NOMO-1 treated with DMSO at 0.1 percent for 48 hours (cell line): ENCODE measurements around the gene SETD3.

Source experiments
- DNase-seq: peaks from one replicate; lab custom pipeline; 2025; ENCODE audit not compliant: unreplicated experiment; lab: John Stamatoyannopoulos, UW

SETD3 gene

GRCh38 chr14:99426265-99426664 lies 54.4 kb downstream of the SETD3 start:
- no peak for DNase-seq

- DNase-seq = no peak
Measured at GRCh38 chr14:99425272-99425681, 55.4 kb downstream of the SETD3 start.

GRCh38 chr14:99424306-99424877 lies 56.3 kb downstream of the SETD3 start:
- no peak for DNase-seq

GRCh38 chr14:99423434-99423833 lies 57.2 kb downstream of the SETD3 start:
- no peak for DNase-seq

GRCh38 chr14:99422228-99423010 lies 58.2 kb downstream of the SETD3 start:
- no peak for DNase-seq

GRCh38 chr14:99420711-99421110 lies 59.9 kb downstream of the SETD3 start:
- no peak for DNase-seq

GRCh38 chr14:99419905-99420304 lies 60.8 kb downstream of the SETD3 start:
- DNase-seq = no peak

- DNase-seq = no peak
Measured at GRCh38 chr14:99418242-99418641, 62.4 kb downstream of the SETD3 start.

GRCh38 chr14:99416909-99417308 lies 63.8 kb downstream of the SETD3 start:
- DNase-seq = no peak

GRCh38 chr14:99415496-99416281 lies 65.0 kb downstream of the SETD3 start:
- DNase-seq = peak; percentile 77

GRCh38 chr14:99413911-99414310 lies 66.7 kb downstream of the SETD3 start:
- no peak for DNase-seq

GRCh38 chr14:99413172-99413571 lies 67.5 kb downstream of the SETD3 start:
- DNase-seq = no peak

GRCh38 chr14:99412117-99413061 lies 68.3 kb downstream of the SETD3 start:
- no peak for DNase-seq

GRCh38 chr14:99410019-99410418 lies 70.6 kb downstream of the SETD3 start:
- DNase-seq = no peak

- DNase-seq = no peak
Measured at GRCh38 chr14:99408971-99409289, 71.7 kb downstream of the SETD3 start.

- no peak for DNase-seq
Measured at GRCh38 chr14:99408286-99408970, 72.2 kb downstream of the SETD3 start.

GRCh38 chr14:99407416-99407815 lies 73.2 kb downstream of the SETD3 start:
- no peak for DNase-seq

- DNase-seq = no peak
Measured at GRCh38 chr14:99402950-99403349, 77.7 kb downstream of the SETD3 start.

- DNase-seq = no peak
Measured at GRCh38 chr14:99402285-99402648, 78.4 kb downstream of the SETD3 start.

- DNase-seq = no peak
Measured at GRCh38 chr14:99401621-99402284, 78.9 kb downstream of the SETD3 start.
